B cell (primary cell): ENCODE measurements around the gene NFYC. TPM values are rescaled to one million over a fixed set of nuclear protein-coding genes. Genes with fewer than 3 reads are reported as not detected.

Experiments used
- ATAC-seq: fragments of 200-7000 bp; cut with Tn5 transposase; one replicate; pipeline ENCODE4 v1.10.0; 2021; ENCODE audit warnings: low read depth, mild to moderate bottlenecking, moderate number of reproducible peaks, moderate library complexity
- CTCF ChIA-PET: fragments of 350-600 bp; sonication (Branson Sonifier 250); formaldehyde crosslinking; loops from one replicate; lab custom pipeline; 2021; ENCODE audit warnings: antibody characterized with exemption, inconsistent platforms; lab: Charles Lee
- POLR2A ChIA-PET: fragments of 350-600 bp; sonication (Branson Sonifier 250); formaldehyde crosslinking; loops from one replicate; lab custom pipeline; 2021; ENCODE audit warnings: antibody characterized with exemption; lab: Charles Lee
- DNase-seq: peaks from one replicate; pipeline ENCODE4 v3.0.0; 2013
- H2AFZ ChIP-seq: 2 replicates; pipeline ENCODE4 v1.6.1; 2012; ENCODE audit warnings: mild to moderate bottlenecking, low read depth, low read length; ENCODE audit not compliant: insufficient read depth, poor library complexity, severe bottlenecking
- H3K27ac ChIP-seq, 2 donors: 1 replicate in 1 of 2; 2 replicates in 1 of 2; pipeline ENCODE4 v1.5.1; 2012 to 2013; ENCODE audit warnings: low read length in 2 of 2, mild to moderate bottlenecking in 2 of 2, moderate library complexity in 1 of 2
- H3K27me3 ChIP-seq, 4 experiments: fragments of 200-600 bp in 1 of 4; sonication (generic) in 1 of 4; replicated peaks in 1 of 4; 1 replicate in 2 of 4; 2 replicates in 2 of 4; pipeline versions ENCODE4 v1.6.1 to v1.7.0; 2013 to 2016; ENCODE audit warnings: low read length in 3 of 4, mild to moderate bottlenecking in 2 of 4, mixed read lengths in 1 of 4, moderate library complexity in 1 of 4; ENCODE audit not compliant: insufficient read depth in 4 of 4, control insufficient read depth in 3 of 4; ENCODE audit errors: control extremely low read depth in 1 of 4
- H3K36me3 ChIP-seq, 2 experiments: replicated peaks in 1 of 2; 1 replicate in 1 of 2; 2 replicates in 1 of 2; pipeline versions ENCODE4 v1.6.1 to v1.7.1; 2013; ENCODE audit warnings: low read length in 1 of 2; ENCODE audit not compliant: insufficient read depth in 2 of 2, control insufficient read depth in 1 of 2; ENCODE audit errors: control extremely low read depth in 1 of 2, extremely low read depth in 1 of 2
- H3K4me1 ChIP-seq, 2 donors: fragments of 200-600 bp in 1 of 2; sonication (generic) in 1 of 2; 1 replicate in 1 of 2; 2 replicates in 1 of 2; pipeline versions ENCODE4 v1.5.1 to v1.6.1; 2013 to 2017; ENCODE audit warnings: low read length in 2 of 2; ENCODE audit not compliant: control insufficient read depth in 2 of 2, insufficient read depth in 2 of 2
- H3K4me2 ChIP-seq: replicated peaks from 2 replicates; pipeline ENCODE3; 2012; ENCODE audit warnings: mild to moderate bottlenecking, low read depth, low read length; ENCODE audit not compliant: poor library complexity, severe bottlenecking
- H3K4me3 ChIP-seq, 5 experiments: fragments of 200-600 bp in 1 of 5; sonication (generic) in 1 of 5; 1 replicate in 3 of 5; 2 replicates in 2 of 5; pipeline versions ENCODE4 v1.5.1 to v1.7.0; 2011 to 2016; ENCODE audit warnings: low read length in 4 of 5, mild to moderate bottlenecking in 4 of 5, low read depth in 2 of 5, control low read depth in 1 of 5, moderate library complexity in 1 of 5; ENCODE audit not compliant: insufficient read depth in 1 of 5; ENCODE audit errors: control extremely low read depth in 1 of 5, extremely low read depth in 1 of 5
- H3K79me2 ChIP-seq: fragments of 200-600 bp; sonication (generic); one replicate; pipeline ENCODE4 v1.6.0; 2016; ENCODE audit warnings: low read length; ENCODE audit not compliant: control insufficient read depth, insufficient read depth
- H3K9ac ChIP-seq: fragments of 200-600 bp; sonication (generic); 2 replicates; pipeline ENCODE4 v1.6.1; 2017; ENCODE audit warnings: mild to moderate bottlenecking, low read length, moderate library complexity
- H3K9me3 ChIP-seq, 3 donors: one replicate each; pipeline versions ENCODE4 v1.6.1 to v1.7.1; 2013; ENCODE audit warnings: low read length in 2 of 3; ENCODE audit not compliant: control insufficient read depth in 2 of 3, insufficient read depth in 1 of 3; ENCODE audit errors: control extremely low read depth in 1 of 3
- H4K20me1 ChIP-seq: 2 replicates; pipeline ENCODE4 v1.6.0; 2012; ENCODE audit warnings: mild to moderate bottlenecking, low read length; ENCODE audit not compliant: insufficient read depth, control insufficient read depth, poor library complexity, severe bottlenecking
- H3K27ac Mint-ChIP-seq: one replicate; pipeline ENCODE4 v1.8.0; 2021; ENCODE audit warnings: mixed read lengths
- H3K27me3 Mint-ChIP-seq: one replicate; pipeline ENCODE4 v1.8.0; 2021; ENCODE audit warnings: mixed read lengths
- H3K4me1 Mint-ChIP-seq: one replicate; pipeline ENCODE4 v1.8.0; 2021; ENCODE audit warnings: mixed read lengths
- H3K4me3 Mint-ChIP-seq: one replicate; pipeline ENCODE4 v1.8.0; 2021; ENCODE audit warnings: mixed read lengths
- H3K9me3 Mint-ChIP-seq: one replicate; pipeline ENCODE4 v1.8.0; 2022; ENCODE audit warnings: mixed read lengths; ENCODE audit not compliant: insufficient read depth
- CTCF ChIP-seq: fragments of 200-600 bp; IDR thresholded peaks from one replicate; pipeline ENCODE4 v1.8.0; 2022; ENCODE audit warnings: antibody characterized with exemption, mild to moderate bottlenecking
- EZH2 ChIP-seq: IDR thresholded peaks from 2 replicates; pipeline ENCODE4 v1.6.1; 2012; ENCODE audit warnings: borderline replicate concordance, low read depth, mild to moderate bottlenecking, moderate library complexity, low read length; ENCODE audit not compliant: insufficient read depth, poor library complexity, severe bottlenecking
- WGBS: methylation state at CpG from one replicate; pipeline ENCODE4 v1.1.5; 2013; ENCODE audit warnings: missing lambda C conversion rate; ENCODE audit not compliant: insufficient coverage; 5-methylcytosine and 5-hydroxymethylcytosine counted together
- intact Hi-C: fragments of 100-400 bp; cut with micrococcal nuclease; formaldehyde crosslinking; loops from one replicate; pipeline ENCODE4 v1.10.0; 2022
- polyA plus RNA-seq: library from polyadenylated mRNA; depleted of rRNA; stranded (reverse); fragments of >200 nt; gene quantifications from 2 replicates; pipeline ENCODE4 v1.2.3, GENCODE V29; 2012
- total RNA-seq, 2 donors: library from RNA; stranded (reverse); fragments of 120-200 nt in 1 of 2; gene quantifications; 1 replicate in 1 of 2; 2 replicates in 1 of 2; pipeline versions ENCODE4 v1.2.3 to v1.2.4, GENCODE V29; 2013 to 2022

The NFYC gene
- total and polyA plus RNA-seq, 2 donors (not counting 1 experiment from before 2014, with no cell fraction given) = 88.7 to 123 TPM

- no peak overlapping the region for H3K4me3 Mint-ChIP-seq
- H3K4me1 ChIP-seq = no peaks in the 10 kb centered on the region
- no peaks in the 10 kb centered on the region for H3K27me3 Mint-ChIP-seq
- peaks cover 22% of the 10 kb centered on the region for H4K20me1 ChIP-seq
- H3K79me2 ChIP-seq = peaks cover 13% of the 10 kb centered on the region
- ATAC-seq (no peak), DNase-seq (no peak)
- no peak overlapping the region for H3K9ac ChIP-seq
- H3K36me3 ChIP-seq = peaks cover 9 to 88% of the 10 kb centered on the region in 2 experiments
- 87% methylated on average over 4 of the region's 8 CpGs for WGBS
- TF ChIP-seq CTCF (no peak), EZH2 (no peak)
- H3K9me3 Mint-ChIP-seq = no peaks in the 10 kb centered on the region
- H3K4me3 ChIP-seq = no peak overlapping the region
- H3K9me3 ChIP-seq = no peaks in the 10 kb centered on the region
- intact Hi-C loops = no loop called here
- H3K27ac ChIP-seq = no peak overlapping the region
- CTCF ChIA-PET = interaction anchor here (1.2 to 6.7 kb wide), 5 partner anchors 9 to 96 kb away, joined by 3 to 40 read pairs (median 4); partner anchors contain the start of gene NFYC
- POLR2A ChIA-PET = no interaction called here
- no peak overlapping the region for H3K4me2 ChIP-seq
- no peak overlapping the region for H3K27ac Mint-ChIP-seq
- H3K27me3 ChIP-seq = no peaks in the 10 kb centered on the region
- no peak overlapping the region for H2AFZ ChIP-seq
- peaks cover 7% of the 10 kb centered on the region for H3K4me1 Mint-ChIP-seq
Measured at GRCh38 chr1:40753142-40753882, 61.8 kb downstream of the NFYC start.

GRCh38 chr1:40754201-40754600 is 62.7 kb downstream of the NFYC start:
- intact Hi-C loops = no loop called here
- Histone ChIP-seq H2AFZ (no peak overlapping the region), H3K36me3 (peaks cover 9 to 88% of the 10 kb centered on the region in 2 experiments), H3K9me3 (no peaks in the 10 kb centered on the region), H3K4me3 (no peak overlapping the region), H3K4me2 (no peak overlapping the region), H3K79me2 (peaks cover 13% of the 10 kb centered on the region), H3K9ac (no peak overlapping the region), H3K27me3 (no peaks in the 10 kb centered on the region), H3K4me1 (no peaks in the 10 kb centered on the region), H3K27ac (no peak overlapping the region), H4K20me1 (peaks cover 25% of the 10 kb centered on the region)
- CTCF ChIA-PET = interaction anchor here (1.2 to 6.7 kb wide), 4 partner anchors 10 to 85 kb away, joined by 3 to 40 read pairs (median 4); partner anchors contain the start of gene NFYC
- POLR2A ChIA-PET = no interaction called here
- H3K27ac Mint-ChIP-seq = peak overlapping the region; percentile 32
- peaks cover 7% of the 10 kb centered on the region for H3K4me1 Mint-ChIP-seq
- over 99% methylated on average over 8 of the region's 8 CpGs for WGBS
- DNase-seq (no peak), ATAC-seq (no peak)
- H3K4me3 Mint-ChIP-seq = no peak overlapping the region
- no peaks in the 10 kb centered on the region for H3K9me3 Mint-ChIP-seq
- TF ChIP-seq CTCF (no peak), EZH2 (no peak)
- H3K27me3 Mint-ChIP-seq = no peaks in the 10 kb centered on the region
